ENCODE measurements around the gene GRXCR2. TPM values are rescaled to one million over a fixed set of nuclear protein-coding genes. Genes with fewer than 3 reads are reported as not detected.
"Not testable (repeated sequence)": the region's sequence is repeated elsewhere in the genome, so short reads cannot be mapped to it uniquely, and the experiment has no call there.

Gene GRXCR2
- total RNA-seq, 3 donors from 2014 or later = not detected

DNA sequence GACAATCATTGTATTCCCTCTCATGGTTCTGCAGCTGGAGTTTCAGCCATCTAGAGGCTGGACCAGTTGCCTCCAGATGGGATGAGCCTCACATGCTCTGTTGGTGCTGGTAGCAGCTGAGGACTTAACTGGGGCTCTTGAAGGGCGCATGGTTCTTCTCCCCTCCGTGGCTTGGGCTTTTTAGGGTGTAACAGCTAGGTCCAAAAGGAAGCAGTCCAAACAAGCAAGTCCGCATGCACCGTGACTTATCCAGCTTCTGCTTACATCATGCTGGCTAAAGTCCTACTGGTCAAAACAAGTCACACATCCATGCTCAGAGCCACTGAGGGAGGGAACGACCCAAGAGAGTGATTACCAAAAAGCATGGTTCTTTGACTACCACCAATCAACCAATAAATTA lies 31.9 kb upstream of the GRXCR2 start:
- peaks cover 2% of the 10 kb centered on the region for H3K9me3 Mint-ChIP-seq
- H3K36me3 Mint-ChIP-seq (ENCODE audit: insufficient read depth) = no peaks in the 10 kb centered on the region
- H3K4me1 Mint-ChIP-seq (ENCODE audit: low read depth) = no peaks in the 10 kb centered on the region
- ATAC-seq (no peak), DNase-seq (no peak)
- H3K27me3 Mint-ChIP-seq (ENCODE audit: low read depth) = peaks cover 6% of the 10 kb centered on the region
- no peak overlapping the region for H3K4me3 Mint-ChIP-seq

DNA sequence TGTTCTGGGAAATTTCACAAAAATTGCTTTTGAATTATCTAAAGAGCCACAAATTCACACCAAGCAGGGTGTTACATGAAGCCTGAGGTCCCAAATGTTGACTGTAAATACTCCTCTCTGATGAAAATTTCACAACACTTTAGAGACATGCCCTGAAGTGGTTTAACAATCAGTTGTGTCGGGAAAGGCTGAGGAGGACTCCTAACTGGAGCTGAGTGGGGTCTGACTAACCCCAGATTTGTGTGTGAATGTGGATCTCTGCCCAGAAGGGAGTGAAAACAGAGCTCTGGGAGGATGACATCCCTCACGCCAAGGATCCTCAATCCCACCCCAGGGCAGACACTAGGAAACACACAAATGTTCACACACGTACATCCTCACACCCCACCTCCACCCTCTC lies 31.1 kb upstream of the GRXCR2 start:
- ATAC-seq = no peak
- Mint-ChIP-seq H3K4me3 (no peak overlapping the region), H3K4me1 (ENCODE audit: low read depth) (no peaks in the 10 kb centered on the region)

DNA sequence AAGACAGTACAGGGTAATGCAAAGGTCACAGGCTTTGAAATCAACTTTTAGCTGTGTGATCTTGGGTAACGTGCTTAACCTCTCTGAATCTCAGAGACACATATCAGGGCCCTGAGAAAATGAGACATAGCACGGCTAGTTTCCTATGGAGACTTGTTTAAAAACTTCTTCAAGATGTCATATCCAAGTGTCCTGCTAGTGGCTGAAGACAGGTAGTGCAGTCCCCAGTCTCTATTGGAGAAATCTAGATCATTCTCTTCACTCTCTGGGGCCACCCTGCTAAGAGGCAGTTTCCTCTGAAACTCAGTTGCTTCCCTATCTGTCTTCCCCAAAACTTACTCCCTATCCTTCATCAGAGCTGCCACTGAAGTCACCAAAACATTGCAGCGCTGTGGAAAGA lies 30.3 kb upstream of the GRXCR2 start:
- Mint-ChIP-seq H3K27me3 (ENCODE audit: low read depth) (peaks cover 6% of the 10 kb centered on the region), H3K4me1 (ENCODE audit: low read depth) (no peaks in the 10 kb centered on the region), H3K36me3 (ENCODE audit: insufficient read depth) (no peaks in the 10 kb centered on the region), H3K9me3 (peaks cover 17% of the 10 kb centered on the region), H3K4me3 (no peak overlapping the region)
- DNase-seq (no peak), ATAC-seq (no peak)

More for the DNA sequence above, 31.1 kb upstream of the GRXCR2 start:
- no peak for DNase-seq
- Mint-ChIP-seq H3K9me3 (peaks cover 10% of the 10 kb centered on the region), H3K36me3 (ENCODE audit: insufficient read depth) (no peaks in the 10 kb centered on the region), H3K27me3 (ENCODE audit: low read depth) (peaks cover 6% of the 10 kb centered on the region)

DNA sequence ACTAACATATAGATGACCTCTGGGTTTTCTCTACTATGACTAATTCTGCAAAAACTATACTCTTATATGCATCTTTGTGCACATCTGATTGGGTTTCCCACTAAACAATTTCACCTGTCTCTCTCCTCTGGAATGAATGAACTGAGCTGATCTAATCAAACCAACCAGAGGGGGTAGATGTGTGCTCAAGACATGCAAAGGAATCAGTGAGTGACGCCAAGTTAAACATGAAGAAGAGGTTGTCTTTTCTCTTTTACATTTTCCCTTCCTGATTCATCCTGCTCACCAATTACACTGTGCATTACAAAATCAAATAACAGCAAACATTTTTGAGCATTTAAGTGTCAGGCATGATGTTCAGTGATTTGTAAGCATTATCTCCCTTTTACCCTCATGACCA lies 29.6 kb upstream of the GRXCR2 start:
- no peaks in the 10 kb centered on the region for H3K36me3 Mint-ChIP-seq (ENCODE audit: insufficient read depth)
- ATAC-seq (no peak), DNase-seq (no peak)
- no peak overlapping the region for H3K4me3 Mint-ChIP-seq
- peaks cover 4% of the 10 kb centered on the region for H3K27me3 Mint-ChIP-seq (ENCODE audit: low read depth)
- peaks cover 17% of the 10 kb centered on the region for H3K9me3 Mint-ChIP-seq
- no peaks in the 10 kb centered on the region for H3K4me1 Mint-ChIP-seq (ENCODE audit: low read depth)

DNA sequence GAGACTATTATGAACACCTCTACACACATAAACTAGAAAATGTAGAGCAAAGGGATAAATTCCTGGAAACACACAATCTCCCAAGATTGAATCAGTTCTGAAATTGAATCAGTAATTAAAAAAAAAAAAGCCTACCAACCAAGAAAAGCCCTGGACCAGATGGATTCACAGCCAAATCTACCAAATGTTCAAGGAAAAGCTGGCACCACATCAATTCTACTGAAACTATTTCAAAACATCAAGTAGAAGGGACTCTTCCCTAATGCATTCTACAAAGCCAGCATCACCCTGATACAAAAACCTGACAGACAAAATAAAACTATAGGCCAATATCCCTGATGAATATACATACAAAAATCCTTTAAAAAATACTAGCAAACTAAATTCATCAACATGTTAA lies 25.4 kb upstream of the GRXCR2 start:
- no peak overlapping the region for H3K4me3 Mint-ChIP-seq
- H3K36me3 Mint-ChIP-seq (ENCODE audit: insufficient read depth) = no peaks in the 10 kb centered on the region
- DNase-seq = no peak
- no peaks in the 10 kb centered on the region for H3K4me1 Mint-ChIP-seq (ENCODE audit: low read depth)
- H3K9me3 Mint-ChIP-seq = peaks cover 21% of the 10 kb centered on the region
- H3K27me3 Mint-ChIP-seq (ENCODE audit: low read depth) = no peaks in the 10 kb centered on the region
- no peak for ATAC-seq

DNA sequence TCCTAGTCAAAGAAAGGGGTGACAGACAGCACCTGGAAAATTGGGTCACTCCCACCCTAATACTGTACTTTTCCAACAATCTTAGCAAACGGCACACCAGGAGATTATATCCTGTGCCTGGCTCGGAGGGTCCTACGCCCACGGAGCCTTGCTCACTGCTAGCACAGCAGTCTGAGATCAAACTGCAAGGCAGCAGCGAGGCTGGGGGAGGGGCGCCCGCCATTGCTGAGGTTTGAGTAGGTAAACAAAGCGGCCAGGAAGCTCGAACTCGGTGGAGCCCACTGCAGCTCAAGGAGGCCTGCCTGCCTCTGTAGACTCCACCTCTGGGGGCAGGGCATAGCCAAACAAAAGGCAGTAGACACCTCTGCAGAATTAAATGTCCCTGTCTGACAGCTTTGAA lies 18.6 kb upstream of the GRXCR2 start:
- not testable (repeated sequence) for H3K36me3 Mint-ChIP-seq (ENCODE audit: insufficient read depth); DNase-seq; ATAC-seq; H3K4me1 Mint-ChIP-seq (ENCODE audit: low read depth); H3K4me3 Mint-ChIP-seq; H3K27me3 Mint-ChIP-seq (ENCODE audit: low read depth)
- H3K9me3 Mint-ChIP-seq = peaks cover 11% of the 10 kb centered on the region

DNA sequence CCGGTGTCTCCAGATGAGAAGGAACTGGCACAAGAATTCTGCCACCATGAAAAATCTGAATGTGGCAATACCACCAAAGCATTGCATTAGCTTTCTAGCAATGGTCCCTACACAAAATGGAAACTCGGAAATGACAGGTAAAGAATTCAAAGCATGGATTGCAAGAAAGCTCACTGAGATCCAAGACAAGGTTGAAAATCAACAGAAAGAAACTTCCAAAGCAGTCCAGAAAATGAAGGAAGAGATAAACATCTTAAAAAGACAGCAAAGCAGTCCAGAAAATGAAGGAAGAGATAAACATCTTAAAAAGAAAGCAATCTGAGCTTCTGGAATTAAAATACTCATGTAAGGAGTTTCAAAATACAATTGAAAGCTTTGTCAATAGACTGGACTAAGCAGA lies 16.8 kb upstream of the GRXCR2 start:
- Mint-ChIP-seq H3K4me3 (no peak overlapping the region), H3K27me3 (ENCODE audit: low read depth) (peaks cover 16% of the 10 kb centered on the region)

DNA sequence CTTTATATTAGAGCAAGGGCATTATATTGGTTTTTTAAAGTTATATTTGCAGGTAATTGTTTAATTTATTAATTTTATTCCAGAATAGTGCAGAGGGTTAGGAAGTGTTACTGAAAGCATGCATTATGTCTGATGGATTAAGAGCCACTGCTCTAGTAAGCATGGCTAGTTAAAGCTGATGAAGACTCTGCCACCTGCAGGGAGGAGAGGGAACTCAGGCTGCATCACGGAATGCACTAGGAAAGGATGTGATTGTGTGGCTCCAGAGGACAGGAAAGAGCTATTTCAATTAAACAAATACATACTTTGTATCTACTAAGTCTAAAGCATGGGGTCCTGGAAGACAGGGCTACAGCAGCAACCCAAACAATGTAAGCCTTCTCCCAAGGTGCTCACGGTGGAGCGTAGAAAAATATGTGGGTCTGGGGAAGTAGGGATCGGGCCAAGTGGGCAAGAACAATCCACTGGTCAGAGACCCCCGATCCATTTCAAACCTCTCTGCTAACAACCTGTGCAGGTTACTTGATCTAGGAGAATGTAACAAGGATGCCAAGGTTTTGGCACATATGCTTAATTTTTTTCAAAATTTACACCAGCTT lies 15.3 kb upstream of the GRXCR2 start:
- Mint-ChIP-seq H3K4me3 (no peak overlapping the region), H3K9me3 (peaks cover 6% of the 10 kb centered on the region), H3K36me3 (ENCODE audit: insufficient read depth) (no peaks in the 10 kb centered on the region), H3K4me1 (ENCODE audit: low read depth) (no peaks in the 10 kb centered on the region), H3K27me3 (ENCODE audit: low read depth) (peaks cover 16% of the 10 kb centered on the region)
- ATAC-seq (no peak), DNase-seq (no peak)

More for the DNA sequence above, 16.8 kb upstream of the GRXCR2 start:
- ATAC-seq (no peak), DNase-seq (no peak)
- H3K9me3 Mint-ChIP-seq = peaks cover 6% of the 10 kb centered on the region
- no peaks in the 10 kb centered on the region for H3K4me1 Mint-ChIP-seq (ENCODE audit: low read depth)
- no peaks in the 10 kb centered on the region for H3K36me3 Mint-ChIP-seq (ENCODE audit: insufficient read depth)

DNA sequence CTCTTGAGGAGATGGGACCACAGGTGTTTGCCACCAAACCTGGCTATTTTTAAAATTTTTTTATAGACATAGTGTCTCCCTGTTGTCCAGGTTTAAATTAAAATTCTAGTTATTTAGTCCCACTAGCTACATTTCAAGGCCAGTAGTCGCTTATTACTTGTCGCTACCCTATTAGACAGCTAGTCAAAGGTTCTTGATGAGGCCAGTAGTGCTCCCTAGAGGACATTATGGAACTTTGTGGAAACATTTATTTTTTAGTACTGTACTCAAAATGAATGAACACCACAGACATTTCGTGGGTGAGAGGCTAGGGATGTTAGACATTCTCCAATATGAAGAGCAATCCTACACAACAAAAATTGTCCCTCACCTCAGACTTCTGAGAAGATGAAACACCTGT lies 14.4 kb upstream of the GRXCR2 start:
- no peaks in the 10 kb centered on the region for H3K4me1 Mint-ChIP-seq (ENCODE audit: low read depth)
- no peaks in the 10 kb centered on the region for H3K36me3 Mint-ChIP-seq (ENCODE audit: insufficient read depth)
- peaks cover 6% of the 10 kb centered on the region for H3K9me3 Mint-ChIP-seq
- DNase-seq = no peak
- no peak overlapping the region for H3K4me3 Mint-ChIP-seq
- H3K27me3 Mint-ChIP-seq (ENCODE audit: low read depth) = peaks cover 16% of the 10 kb centered on the region
- no peak for ATAC-seq

DNA sequence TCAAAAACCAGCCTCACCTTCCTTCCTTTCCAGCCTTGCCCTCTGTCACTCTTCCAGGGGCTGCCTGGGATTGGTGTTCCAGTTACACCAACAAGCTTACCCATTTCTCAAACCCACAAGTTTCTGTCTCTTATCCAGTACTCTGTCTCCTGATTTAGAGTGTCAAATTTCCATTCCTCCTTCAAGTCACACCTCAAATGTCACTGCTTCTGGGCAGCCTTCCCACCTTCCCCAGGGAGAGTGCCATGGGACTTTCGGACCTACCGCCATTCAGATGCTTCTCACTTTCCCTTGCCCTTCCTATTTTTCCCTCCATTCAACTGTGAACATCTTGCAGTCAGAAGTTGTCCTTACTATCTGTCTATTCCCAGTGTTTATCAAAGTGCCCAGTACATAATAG lies 2.0 kb upstream of the GRXCR2 start:
- H3K27me3 Mint-ChIP-seq (ENCODE audit: low read depth) = peaks cover 17% of the 10 kb centered on the region
- DNase-seq (no peak), ATAC-seq (no peak)
- H3K36me3 Mint-ChIP-seq (ENCODE audit: insufficient read depth) = no peaks in the 10 kb centered on the region
- H3K4me1 Mint-ChIP-seq (ENCODE audit: low read depth) = no peaks in the 10 kb centered on the region
- no peak overlapping the region for H3K4me3 Mint-ChIP-seq
- H3K9me3 Mint-ChIP-seq = no peaks in the 10 kb centered on the region

DNA sequence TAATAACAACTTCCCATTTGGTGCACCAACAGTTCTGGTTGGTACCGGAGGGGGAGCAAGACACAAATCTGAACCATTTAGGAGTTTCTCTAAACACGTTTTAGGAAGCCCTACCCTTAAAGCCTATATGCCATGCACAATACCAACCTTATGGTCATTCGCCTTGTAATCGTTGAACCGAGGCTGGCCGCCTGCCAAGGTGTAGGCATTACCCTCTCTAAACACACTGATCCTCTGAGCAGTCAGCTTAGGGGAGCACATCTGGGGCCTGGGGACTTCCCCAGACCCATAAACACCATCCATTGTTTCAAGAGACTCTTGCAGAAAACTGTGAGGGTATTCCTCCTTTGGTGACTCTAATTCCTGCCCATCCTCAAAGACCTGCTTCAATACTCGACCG lies 328 bp downstream of the GRXCR2 start:
- DNase-seq (no peak), ATAC-seq (no peak)
- Mint-ChIP-seq H3K9me3 (no peaks in the 10 kb centered on the region), H3K4me1 (ENCODE audit: low read depth) (no peaks in the 10 kb centered on the region), H3K36me3 (ENCODE audit: insufficient read depth) (no peaks in the 10 kb centered on the region), H3K4me3 (no peak overlapping the region), H3K27me3 (ENCODE audit: low read depth) (peaks cover 15% of the 10 kb centered on the region)

DNA sequence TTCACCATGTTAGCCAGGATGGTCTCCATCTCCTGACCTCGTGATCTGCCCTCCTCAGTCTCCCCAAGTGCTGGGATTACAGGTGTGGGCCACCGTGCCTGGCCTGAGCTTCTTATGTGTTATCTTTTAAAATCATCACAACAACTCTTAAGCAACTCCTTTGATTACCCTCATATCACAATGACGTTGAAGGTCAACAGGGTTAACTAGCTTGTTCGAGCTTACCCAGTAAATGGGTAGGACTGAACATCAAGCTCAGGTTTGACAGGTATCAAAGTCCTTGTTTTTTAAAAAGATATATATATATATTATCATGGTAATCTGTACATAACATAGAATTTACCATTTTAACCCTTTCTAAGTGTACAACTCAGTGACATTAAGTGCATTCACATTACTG lies 3.1 kb downstream of the GRXCR2 start:
- H3K4me1 Mint-ChIP-seq (ENCODE audit: low read depth) = no peaks in the 10 kb centered on the region
- no peaks in the 10 kb centered on the region for H3K9me3 Mint-ChIP-seq
- ATAC-seq (no peak), DNase-seq (no peak)
- H3K36me3 Mint-ChIP-seq (ENCODE audit: insufficient read depth) = no peaks in the 10 kb centered on the region
- H3K27me3 Mint-ChIP-seq (ENCODE audit: low read depth) = peaks cover 14% of the 10 kb centered on the region
- no peak overlapping the region for H3K4me3 Mint-ChIP-seq

DNA sequence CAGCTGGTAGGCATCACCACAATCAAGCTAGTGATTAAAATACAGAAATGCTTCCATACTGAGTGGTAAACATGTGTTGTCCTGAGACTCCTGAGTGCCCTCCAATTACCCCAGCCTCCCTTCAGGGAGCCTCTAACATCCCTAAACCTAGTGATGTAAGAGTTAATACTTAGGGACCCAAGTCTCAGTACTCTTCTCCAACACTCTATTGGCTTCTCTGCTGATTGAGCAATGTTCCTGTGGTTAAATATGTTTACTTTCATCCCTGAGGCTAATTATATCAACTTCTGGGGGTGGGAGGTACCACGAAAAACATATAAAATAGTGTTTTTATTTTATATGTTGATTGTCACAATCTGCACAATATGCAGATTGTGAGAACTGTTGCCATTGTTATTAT lies 5.0 kb downstream of the GRXCR2 start:
- Mint-ChIP-seq H3K27me3 (ENCODE audit: low read depth) (peaks cover 15% of the 10 kb centered on the region), H3K9me3 (no peaks in the 10 kb centered on the region), H3K36me3 (ENCODE audit: insufficient read depth) (no peaks in the 10 kb centered on the region), H3K4me1 (ENCODE audit: low read depth) (no peaks in the 10 kb centered on the region), H3K4me3 (no peak overlapping the region)
- ATAC-seq (no peak), DNase-seq (no peak)

DNA sequence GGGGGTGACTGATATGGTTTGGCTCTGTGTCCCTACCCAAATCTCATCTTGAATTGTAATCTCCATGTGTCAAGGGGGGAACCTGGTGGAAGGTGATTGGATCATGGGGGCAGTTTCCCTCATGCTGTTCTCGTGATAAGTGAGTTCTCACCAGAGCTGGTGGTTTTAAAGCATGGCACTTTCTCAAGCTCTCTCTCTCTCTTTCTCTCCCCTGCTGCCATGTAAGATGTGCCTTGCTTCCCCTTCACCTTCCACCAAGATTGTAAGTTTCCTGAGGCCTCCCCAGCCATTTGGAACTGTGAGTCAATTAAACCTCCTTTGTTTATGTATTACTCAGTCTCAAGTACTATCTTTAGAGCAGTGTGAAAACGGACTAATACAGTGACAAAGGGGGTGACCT lies 8.4 kb downstream of the GRXCR2 start:
- not testable (repeated sequence) for ATAC-seq; H3K9me3 Mint-ChIP-seq; H3K4me3 Mint-ChIP-seq; H3K4me1 Mint-ChIP-seq (ENCODE audit: low read depth); H3K36me3 Mint-ChIP-seq (ENCODE audit: insufficient read depth); DNase-seq
- peaks cover 12% of the 10 kb centered on the region for H3K27me3 Mint-ChIP-seq (ENCODE audit: low read depth)

DNA sequence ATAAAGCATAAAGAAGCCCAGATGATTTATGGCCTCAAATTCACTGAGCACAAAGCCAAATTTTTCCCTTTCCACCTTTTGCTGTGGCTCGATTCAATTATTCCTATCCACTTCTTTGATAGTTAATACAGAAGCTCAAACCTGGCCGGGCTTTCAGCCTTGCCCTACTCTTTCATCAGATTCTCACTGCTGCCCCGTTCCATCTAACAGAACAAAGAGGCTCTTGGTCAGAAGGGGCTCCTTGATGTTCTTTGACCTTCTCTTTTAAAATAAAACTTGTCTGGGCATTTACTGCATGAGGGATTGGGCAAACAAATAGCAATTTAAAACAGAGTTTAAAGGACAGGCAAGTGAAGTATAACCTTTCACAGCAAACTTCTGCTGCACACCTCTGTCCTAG lies 9.8 kb downstream of the GRXCR2 start:
- H3K27me3 Mint-ChIP-seq (ENCODE audit: low read depth) = peaks cover 12% of the 10 kb centered on the region
- DNase-seq = no peak
- no peaks in the 10 kb centered on the region for H3K4me1 Mint-ChIP-seq (ENCODE audit: low read depth)
- ATAC-seq = no peak
- H3K9me3 Mint-ChIP-seq = no peaks in the 10 kb centered on the region
- H3K36me3 Mint-ChIP-seq (ENCODE audit: insufficient read depth) = no peaks in the 10 kb centered on the region
- H3K4me3 Mint-ChIP-seq = no peak overlapping the region

DNA sequence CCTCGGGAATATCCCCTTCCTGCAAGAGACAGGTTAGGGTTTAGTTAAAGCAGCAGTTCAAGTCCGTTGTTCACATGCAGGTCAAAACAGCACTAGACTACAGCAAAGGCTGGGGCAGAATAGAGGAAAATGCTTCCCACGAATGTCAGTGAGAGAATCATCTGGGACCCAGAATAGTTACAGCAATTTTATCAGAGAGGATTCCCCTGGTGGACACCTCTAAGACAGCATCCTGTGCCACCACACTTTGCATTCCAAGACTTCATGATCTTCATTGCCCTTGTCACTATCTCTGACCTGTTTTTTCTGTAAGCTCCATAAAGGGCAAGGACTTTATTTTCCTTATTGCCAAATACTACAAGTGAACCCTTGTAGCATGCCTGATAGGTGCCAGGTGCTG lies 12.9 kb downstream of the GRXCR2 start:
- H3K9me3 Mint-ChIP-seq = no peaks in the 10 kb centered on the region
- no peaks in the 10 kb centered on the region for H3K36me3 Mint-ChIP-seq (ENCODE audit: insufficient read depth)
- no peak overlapping the region for H3K4me3 Mint-ChIP-seq
- ATAC-seq (no peak), DNase-seq (no peak)
- H3K4me1 Mint-ChIP-seq (ENCODE audit: low read depth) = peaks cover 1% of the 10 kb centered on the region
- peaks cover 11% of the 10 kb centered on the region for H3K27me3 Mint-ChIP-seq (ENCODE audit: low read depth)

All from activated T-cell treated with anti-CD3 and anti-CD28 coated beads, Interleukin-2, amount 50 U/mL, for 4 hours (primary cell).